ENCODE data around the gene MARCHF9. TPM values are rescaled to one million over a fixed set of nuclear protein-coding genes. Genes with fewer than 3 reads are reported as not detected.

MARCHF9 gene
- total RNA-seq, 6 experiments from 2014 or later, result 2.1 to 3.9 (median 3.3) TPM

- intact Hi-C loops (cut with DNase I), result loop anchor here in 1 of 2 donors (10.0 kb wide), 1 partner anchor 96 kb away; no protein-coding TSS in a partner anchor
- no peak for TF ChIP-seq CTCF (IDR thresholded peaks at IDR 0.05)
- no peak for TF ChIP-seq POLR2A (IDR thresholded peaks at IDR 0.05)
- Histone ChIP-seq H3K27ac (no peak overlapping the region), H3K4me1 (no peaks in the 10 kb centered on the region), H3K4me3 (no peak overlapping the region), H3K36me3 (peaks cover 0 to 65% (median 9%) of the 10 kb centered on the region in 4 donors), H3K9me3 (no peaks in the 10 kb centered on the region), H3K27me3 (no peaks in the 10 kb centered on the region)
- no peak for DNase-seq
- 71% methylated on average over 2 of the region's 5 CpGs for WGBS (ENCODE audit: insufficient coverage, low coverage, low lambda C conversion rate, missing lambda C conversion rate)
- ATAC-seq, result no peak
These were observed 53.4 kb downstream of the MARCHF9 start for GRCh38 chr12:57808351-57808750.

- peaks cover 0 to 4% (median 0%) of the 10 kb centered on the region in 4 donors for H3K4me1 ChIP-seq
- WGBS (ENCODE audit: insufficient coverage, low coverage, low lambda C conversion rate, missing lambda C conversion rate), result 86% methylated on average over 3 of the region's 3 CpGs
- TF ChIP-seq CTCF (IDR thresholded peaks at IDR 0.05) (no peak), POLR2A (IDR thresholded peaks at IDR 0.05) (no peak)
- H3K27me3 ChIP-seq, result no peaks in the 10 kb centered on the region
- ATAC-seq (no peak), DNase-seq (no peak)
- no peak overlapping the region for H3K27ac ChIP-seq
- H3K4me3 ChIP-seq, result no peak overlapping the region
- H3K36me3 ChIP-seq, result peaks cover 0 to 65% (median 9%) of the 10 kb centered on the region in 4 donors
- no peaks in the 10 kb centered on the region for H3K9me3 ChIP-seq
- intact Hi-C loops (cut with DNase I), result loop anchor here in 1 of 2 donors (10.0 kb wide), 1 partner anchor 95 kb away; no protein-coding TSS in a partner anchor
These were observed 54.5 kb downstream of the MARCHF9 start for GRCh38 chr12:57809425-57809824.

Small RNA genes lying within 50 kb of the gene (microRNA-seq; reads per million reads assigned to microRNA genes)
- gene MIR6759, result 0 reads per million in 2 donors

Small RNA genes lying within 50 kb of the gene (small RNA-seq; reads per million reads assigned to genes)
- gene RNU6-1083P, result 0 reads per million in 2 experiments

Other genes starting within 250 kb of the MARCHF9 start
- gene DDIT3, start 234.6 kb upstream of the MARCHF9 start, total RNA-seq, result 10 to 100 TPM; 11.3 to 26.7 (median 18.7) TPM
- 10 to 100 TPM in 5 of 6 experiments, 1 to 10 TPM in 1; 7.4 to 61.1 (median 39.3) TPM for gene MBD6, start 232.3 kb upstream of the MARCHF9 start, total RNA-seq
- gene DCTN2, start 207.9 kb upstream of the MARCHF9 start, total RNA-seq, result 10 to 100 TPM; 28.4 to 80.0 (median 36.0) TPM
- gene KIF5A, start 205.1 kb upstream of the MARCHF9 start, total RNA-seq, result under 1 TPM in 1 of 6 experiments, not detected in 5; 0.02 TPM
- gene PIP4K2C, start 163.9 kb upstream of the MARCHF9 start, total RNA-seq, result 10 to 100 TPM; 11.3 to 27.6 (median 12.8) TPM
- gene DTX3, start 150.3 kb upstream of the MARCHF9 start, total RNA-seq, result 1 to 10 TPM in 5 of 6 experiments, under 1 TPM in 1; 0.86 to 2.7 (median 1.9) TPM
- 1 to 10 TPM in 5 of 6 experiments, under 1 TPM in 1; 0.92 to 2.0 (median 1.3) TPM for gene ARHGEF25, start 143.7 kb upstream of the MARCHF9 start, total RNA-seq
- gene B4GALNT1, start 121.9 kb upstream of the MARCHF9 start, total RNA-seq, result 1 to 10 TPM in 3 of 6 experiments, under 1 TPM in 3; 0.44 to 3.6 (median 0.78) TPM
- 100 to 1,000 TPM; 179 to 245 (median 210) TPM for gene OS9, start 61.0 kb upstream of the MARCHF9 start, total RNA-seq
- under 1 TPM; 0.26 to 0.87 (median 0.57) TPM for gene AGAP2, start 16.4 kb upstream of the MARCHF9 start, total RNA-seq
- 10 to 100 TPM; 15.1 to 34.4 (median 20.6) TPM for gene TSPAN31, start 10.1 kb upstream of the MARCHF9 start, total RNA-seq
- 10 to 100 TPM; 23.3 to 47.3 (median 31.8) TPM for gene CDK4, start 2.8 kb upstream of the MARCHF9 start, total RNA-seq
- 1 to 10 TPM in 3 of 6 experiments, under 1 TPM in 3; 0.25 to 1.4 (median 0.81) TPM for gene CYP27B1, start 12.0 kb downstream of the MARCHF9 start, total RNA-seq
- 10 to 100 TPM in 5 of 6 experiments, 1 to 10 TPM in 1; 9.7 to 13.6 (median 10.3) TPM for gene METTL1, start 17.0 kb downstream of the MARCHF9 start, total RNA-seq
- gene EEF1AKMT3, start 17.5 kb downstream of the MARCHF9 start, total RNA-seq, result 1 to 10 TPM; 3.2 to 5.5 (median 3.7) TPM
- gene TSFM, start 27.7 kb downstream of the MARCHF9 start, total RNA-seq, result 10 to 100 TPM; 25.6 to 40.2 (median 30.9) TPM
- 1 to 10 TPM; 1.5 to 6.3 (median 5.0) TPM for gene AVIL, start 63.6 kb downstream of the MARCHF9 start, total RNA-seq
- 10 to 100 TPM; 39.3 to 84.2 (median 64.7) TPM for gene CTDSP2, start 91.6 kb downstream of the MARCHF9 start, total RNA-seq
- gene ATP23, start 186.5 kb downstream of the MARCHF9 start, total RNA-seq, result 1 to 10 TPM; 2.2 to 7.9 (median 3.5) TPM

All from right lobe of liver (tissue), 6 donors.